Psoas muscle (tissue), 8 donors: ENCODE results near the gene POLR3C. TPM values are rescaled to one million over a fixed set of nuclear protein-coding genes. Genes with fewer than 3 reads are reported as not detected.
"Not testable (repeated sequence)": the region's sequence is repeated elsewhere in the genome, so short reads cannot be mapped to it uniquely, and the experiment has no call there.

ENCODE experiments used
- ATAC-seq, 4 donors: fragments of 200-7000 bp; cut with Tn5 transposase; one replicate each; pipeline ENCODE4 v1.9.1; 2020; ENCODE audit warnings: moderate library complexity in 3 of 4, mild to moderate bottlenecking in 2 of 4
- DNase-seq, 2 donors: peaks; one replicate each; pipeline ENCODE4 v3.0.0-alpha.2; 2020
- H3K27ac ChIP-seq: fragments of 200-600 bp; one replicate; pipeline ENCODE4 v1.8.0; 2022
- H3K27me3 ChIP-seq, 3 donors: fragments of 200-600 bp in 1 of 3; one replicate each; pipeline versions ENCODE4 v1.6.1 to v1.8.0; 2013 to 2022; ENCODE audit warnings: low read length in 2 of 3, mild to moderate bottlenecking in 2 of 3, moderate library complexity in 1 of 3; ENCODE audit not compliant: insufficient read depth in 3 of 3
- H3K36me3 ChIP-seq, 2 donors: fragments of 200-600 bp in 1 of 2; one replicate each; pipeline versions ENCODE4 v1.6.1 to v1.8.0; 2013 to 2022; ENCODE audit warnings: low read depth in 1 of 2, mild to moderate bottlenecking in 1 of 2, moderate library complexity in 1 of 2; ENCODE audit not compliant: insufficient read depth in 1 of 2
- H3K4me1 ChIP-seq: fragments of 200-600 bp; one replicate; pipeline ENCODE4 v1.8.0; 2022
- H3K4me3 ChIP-seq: fragments of 200-600 bp; one replicate; pipeline ENCODE4 v1.8.0; 2022; ENCODE audit warnings: mild to moderate bottlenecking
- H3K9me3 ChIP-seq: fragments of 200-600 bp; one replicate; pipeline ENCODE4 v1.8.0; 2022
- WGBS, 3 donors: extraction: QIAGEN DNeasy Blood & Tissue Kit; methylation state at CpG; one replicate each; pipeline versions ENCODE4 v1.1.6 to v1.1.7; 2013; 5-methylcytosine and 5-hydroxymethylcytosine counted together
- intact Hi-C, 2 donors: fragments of 100-400 bp; cut with DNase I; formaldehyde crosslinking; loops; one replicate each; pipeline versions ENCODE4 v1.11.0 to v1.14.2; 2022
- polyA plus RNA-seq, 3 donors: library from polyadenylated mRNA; stranded (reverse); fragments of 200-250 nt; gene quantifications; one replicate each; pipeline ENCODE4 v1.2.3, GENCODE V29; 2013
- total RNA-seq, 4 donors: library from RNA; stranded (reverse); fragmentation: NEBNext Ultra II Directional in 2 of 4; extraction: Animal tissue kit (Norgen Biotek cat#: 25700) in 2 of 4; gene quantifications; one replicate each; pipeline versions ENCODE4 v1.2.1 to v1.2.4, GENCODE V29; 2021 to 2023
- TF ChIP-seq, protein P1 (sequence below): fragments of 200-600 bp; IDR thresholded peaks from one replicate; pipeline ENCODE4 v1.8.0; 2022; ENCODE audit warnings: antibody characterized with exemption
- donor health status: healthy with polysubstance abuse.
- donor health status: DM: no; HTN: no; CAD: no; lungs with moderate emphysema.
- donor health status: Bipolar disorder and iron deficiency.
- donor health status: healthy.
- donor health status: DM: yes; HTN: yes; CAD: no.
- donor health status: DM: no; HTN: no; CAD: no.
- donor health status: DM: no; HTN: no; CAD: no.
- donor health status: DM: yes; HTN: yes; CAD: no.

POLR3C gene
- total and polyA plus RNA-seq, 7 donors: 8.6 to 21.8 (median 16.8) TPM

DNA sequence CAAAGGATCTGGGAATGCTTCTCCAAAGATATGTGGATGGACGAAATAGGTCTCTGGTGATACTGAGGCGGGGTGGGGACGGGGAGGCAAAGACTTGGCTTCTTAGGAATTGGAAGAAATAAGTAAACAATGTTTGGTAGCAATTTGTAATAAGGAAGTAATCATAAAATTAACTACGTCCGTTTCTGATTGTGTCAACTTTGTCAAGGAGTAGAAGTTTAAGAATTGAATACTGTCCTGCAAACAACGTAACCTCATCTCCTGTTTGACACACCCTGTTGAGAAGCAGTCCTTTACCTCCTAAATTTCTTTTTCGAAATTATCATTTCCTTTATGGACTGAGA, 471 bp downstream of the POLR3C start:
- intact Hi-C loops: no loop called here
- WGBS, 3 donors: 1 to 3% (median 1%) methylated on average over 7 of the region's 7 CpGs
- H3K9me3 ChIP-seq: no peaks in the 10 kb centered on the region
- H3K36me3 ChIP-seq: peaks cover 19 to 43% of the 10 kb centered on the region in 2 donors
- no peaks in the 10 kb centered on the region for H3K27me3 ChIP-seq
- H3K4me1 ChIP-seq: peaks cover 15% of the 10 kb centered on the region
- no peak for DNase-seq
- peak overlapping the region; percentile 96 for H3K27ac ChIP-seq
- H3K4me3 ChIP-seq: peak overlapping the region; percentile 91
- no peak for ATAC-seq
- TF ChIP-seq, protein P1, sequence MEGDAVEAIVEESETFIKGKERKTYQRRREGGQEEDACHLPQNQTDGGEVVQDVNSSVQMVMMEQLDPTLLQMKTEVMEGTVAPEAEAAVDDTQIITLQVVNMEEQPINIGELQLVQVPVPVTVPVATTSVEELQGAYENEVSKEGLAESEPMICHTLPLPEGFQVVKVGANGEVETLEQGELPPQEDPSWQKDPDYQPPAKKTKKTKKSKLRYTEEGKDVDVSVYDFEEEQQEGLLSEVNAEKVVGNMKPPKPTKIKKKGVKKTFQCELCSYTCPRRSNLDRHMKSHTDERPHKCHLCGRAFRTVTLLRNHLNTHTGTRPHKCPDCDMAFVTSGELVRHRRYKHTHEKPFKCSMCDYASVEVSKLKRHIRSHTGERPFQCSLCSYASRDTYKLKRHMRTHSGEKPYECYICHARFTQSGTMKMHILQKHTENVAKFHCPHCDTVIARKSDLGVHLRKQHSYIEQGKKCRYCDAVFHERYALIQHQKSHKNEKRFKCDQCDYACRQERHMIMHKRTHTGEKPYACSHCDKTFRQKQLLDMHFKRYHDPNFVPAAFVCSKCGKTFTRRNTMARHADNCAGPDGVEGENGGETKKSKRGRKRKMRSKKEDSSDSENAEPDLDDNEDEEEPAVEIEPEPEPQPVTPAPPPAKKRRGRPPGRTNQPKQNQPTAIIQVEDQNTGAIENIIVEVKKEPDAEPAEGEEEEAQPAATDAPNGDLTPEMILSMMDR: no peak

DNA sequence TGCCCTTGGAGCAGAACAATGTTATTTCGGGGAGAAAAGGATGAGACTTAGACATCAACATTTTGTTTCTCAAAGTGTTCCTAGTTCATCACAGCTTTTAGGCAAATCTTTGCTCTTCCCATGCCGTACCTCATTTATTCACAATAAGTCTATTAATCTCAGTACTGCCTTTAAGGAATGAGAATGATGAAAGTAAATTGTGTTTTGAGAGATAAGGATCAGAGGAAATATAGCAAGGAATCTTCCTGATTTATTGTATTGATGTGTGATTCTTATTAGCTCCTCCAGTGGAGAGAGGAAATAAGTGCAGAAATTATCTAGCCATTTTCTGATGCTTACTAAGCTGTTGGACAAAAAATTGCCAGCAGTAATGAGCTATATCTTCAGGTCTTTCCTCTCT, 2.0 kb downstream of the POLR3C start:
- TF ChIP-seq, protein P1: no peak
- Histone ChIP-seq H3K9me3 (no peaks in the 10 kb centered on the region), H3K27ac (no peak overlapping the region), H3K4me3 (no peak overlapping the region), H3K27me3 (no peaks in the 10 kb centered on the region), H3K36me3 (peaks cover 19 to 59% of the 10 kb centered on the region in 2 donors), H3K4me1 (peaks cover 14% of the 10 kb centered on the region)
- intact Hi-C loops: no loop called here
- ATAC-seq (no peak), DNase-seq (no peak)
- 88 to 98% (median 93%) methylated on average over 2 of the region's 2 CpGs for WGBS, 3 donors

DNA sequence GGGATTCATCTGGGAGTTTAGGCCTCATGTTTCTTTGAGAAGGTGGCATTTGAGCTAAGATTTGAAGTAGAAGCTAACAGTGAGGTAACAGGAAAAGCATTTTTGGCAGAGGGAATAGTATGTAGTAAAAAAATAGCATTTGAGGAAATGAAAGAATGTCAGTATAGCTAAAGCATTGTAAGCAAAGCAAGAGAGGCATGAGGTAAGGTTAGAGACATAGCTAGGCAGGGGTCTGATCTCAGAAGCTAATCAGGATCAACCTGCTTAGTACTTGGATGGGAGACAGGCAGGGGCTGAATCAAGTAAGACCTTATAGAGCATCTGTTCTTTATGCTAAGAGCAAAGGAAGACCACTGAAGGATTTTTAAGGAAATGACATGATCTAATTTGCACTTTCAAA, 4.0 kb downstream of the POLR3C start:
- peaks cover 19 to 78% of the 10 kb centered on the region in 2 donors for H3K36me3 ChIP-seq
- H3K9me3 ChIP-seq: no peaks in the 10 kb centered on the region
- ATAC-seq (no peak), DNase-seq (no peak)
- intact Hi-C loops: no loop called here
- no peak overlapping the region for H3K27ac ChIP-seq
- H3K4me3 ChIP-seq: no peak overlapping the region
- TF ChIP-seq, protein P1: no peak
- H3K4me1 ChIP-seq: peaks cover 10% of the 10 kb centered on the region
- H3K27me3 ChIP-seq: no peaks in the 10 kb centered on the region

DNA sequence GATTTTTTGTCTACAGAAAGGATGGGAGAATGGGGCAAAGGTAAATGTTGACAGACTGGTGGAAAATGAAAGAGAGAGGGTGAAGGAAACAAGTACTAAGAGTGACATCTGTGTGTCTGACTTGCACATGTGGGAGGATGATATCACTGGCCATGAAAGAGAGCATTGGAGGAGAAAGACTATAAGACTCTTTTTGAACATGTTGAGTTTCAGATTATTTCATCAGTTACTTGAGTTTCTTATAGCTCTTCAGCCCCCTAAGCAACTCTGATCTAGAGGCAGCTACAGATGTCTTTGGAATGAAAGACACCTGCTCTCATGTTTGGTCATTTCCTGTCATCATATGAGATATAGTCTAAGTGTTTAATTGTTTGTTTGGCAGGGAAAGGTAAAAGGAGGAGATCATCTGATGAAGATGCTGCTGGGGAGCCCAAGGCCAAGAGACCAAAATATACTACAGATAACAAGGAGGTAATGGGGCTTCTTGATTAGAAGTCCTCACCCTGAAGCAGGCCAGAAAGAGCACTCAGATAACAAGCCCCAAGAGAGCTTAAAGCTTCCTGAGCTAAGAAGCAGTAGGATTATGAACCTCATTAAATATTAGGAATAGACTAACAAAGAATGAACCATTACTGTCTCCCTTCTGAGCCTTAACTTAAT, 4.5 kb downstream of the POLR3C start:
- intact Hi-C loops: no loop called here
- Histone ChIP-seq H3K36me3 (peaks cover 23 to 84% of the 10 kb centered on the region in 2 donors), H3K27me3 (no peaks in the 10 kb centered on the region), H3K4me1 (peaks cover 10% of the 10 kb centered on the region), H3K4me3 (no peak overlapping the region), H3K9me3 (no peaks in the 10 kb centered on the region), H3K27ac (no peak overlapping the region)
- no peak for ATAC-seq
- TF ChIP-seq, protein P1: no peak
- DNase-seq: no peak

DNA sequence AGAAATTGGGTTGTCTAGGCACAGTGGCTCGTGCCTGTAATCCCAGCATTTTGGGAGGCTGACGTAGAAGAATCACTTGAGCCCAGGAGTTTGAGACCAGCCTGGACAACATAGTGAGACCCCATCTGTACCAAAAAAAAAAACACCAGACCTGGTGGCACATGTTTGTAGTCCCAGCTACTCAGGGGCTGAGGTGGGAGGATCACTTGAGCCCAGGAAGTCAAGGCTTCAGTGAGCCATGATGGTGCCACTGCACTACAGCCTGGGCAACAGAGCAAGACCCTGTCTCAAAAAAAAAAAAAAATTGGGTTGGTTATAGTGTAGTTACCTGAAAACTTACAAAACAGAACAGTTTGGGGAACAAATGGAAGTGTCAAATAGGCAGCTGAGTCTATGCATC, 6.8 kb downstream of the POLR3C start:
- H3K4me1 ChIP-seq, H3K4me3 ChIP-seq, H3K27me3 ChIP-seq, ATAC-seq, H3K27ac ChIP-seq, H3K9me3 ChIP-seq, DNase-seq, intact Hi-C loops: not testable (repeated sequence)
- 98 to 100% (median 98%) methylated on average over 2 of the region's 2 CpGs for WGBS, 3 donors
- H3K36me3 ChIP-seq: peaks cover 23 to 100% of the 10 kb centered on the region in 2 donors
